HepG2 (cell line): ENCODE measurements around the gene ZNF554. TPM values are rescaled to one million over a fixed set of nuclear protein-coding genes. Genes with fewer than 3 reads are reported as not detected.
A peak's percentile ranks its signal among the peaks of the same experiment; 100 is the strongest.

Experiments used
- CBX5 ChIP-seq: sonication (generic); formaldehyde crosslinking; IDR thresholded peaks from 2 replicates; pipeline ENCODE4 v1.4.0; 2020; ENCODE audit warnings: missing genetic modification reagents, borderline replicate concordance
- DPF2 ChIP-seq: sonication (generic); formaldehyde crosslinking; IDR thresholded peaks from 2 replicates; pipeline ENCODE4 v1.4.0; 2020; ENCODE audit warnings: mild to moderate bottlenecking, low read depth, missing genetic modification reagents, borderline replicate concordance
- ESRRA ChIP-seq: sonication (generic); formaldehyde crosslinking; IDR thresholded peaks from 2 replicates; pipeline ENCODE4 v1.5.1; 2020; ENCODE audit warnings: mild to moderate bottlenecking, low read depth, missing genetic modification reagents
- ISX ChIP-seq: sonication (generic); formaldehyde crosslinking; conservative IDR thresholded peaks from 2 replicates; pipeline ENCODE4 v1.5.0; 2020; ENCODE audit warnings: missing genetic modification reagents
- KDM6A ChIP-seq: IDR thresholded peaks from 2 replicates; pipeline ENCODE4 v1.6.1; 2016; ENCODE audit warnings: low read depth
- MED8 ChIP-seq: sonication (generic); formaldehyde crosslinking; IDR thresholded peaks from 2 replicates; pipeline ENCODE4 v1.8.1; 2023; ENCODE audit warnings: mild to moderate bottlenecking, missing genetic modification reagents; ENCODE audit not compliant: insufficient replicate concordance
- MIER2 ChIP-seq: IDR thresholded peaks from 2 replicates; pipeline ENCODE4 v1.6.1; 2016; ENCODE audit warnings: missing biosample characterization, missing genetic modification reagents
- MLLT10 ChIP-seq: sonication (generic); formaldehyde crosslinking; IDR thresholded peaks from 2 replicates; pipeline ENCODE4 v1.4.0; 2020; ENCODE audit warnings: missing genetic modification reagents
- PHF20 ChIP-seq: sonication (generic); formaldehyde crosslinking; IDR thresholded peaks from 2 replicates; pipeline ENCODE4 v1.5.0; 2020; ENCODE audit warnings: mild to moderate bottlenecking, missing genetic modification reagents
- RCOR2 ChIP-seq: IDR thresholded peaks from 2 replicates; pipeline ENCODE4 v1.6.1; 2016; ENCODE audit warnings: missing biosample characterization, missing genetic modification reagents
- SALL2 ChIP-seq: sonication (generic); formaldehyde crosslinking; IDR thresholded peaks from 2 replicates; pipeline ENCODE4 v1.8.1; 2023; ENCODE audit warnings: mild to moderate bottlenecking, missing genetic modification reagents, inconsistent platforms
- SIX1 ChIP-seq: sonication (generic); formaldehyde crosslinking; IDR thresholded peaks from 2 replicates; pipeline ENCODE4 v1.4.0; 2020; ENCODE audit warnings: missing genetic modification reagents, borderline replicate concordance
- SRSF9 ChIP-seq: fragments of 200-400 bp; formaldehyde crosslinking; IDR thresholded peaks from 2 replicates; pipeline ENCODE4 v1.6.1; 2018; ENCODE audit warnings: borderline replicate concordance, mild to moderate bottlenecking, low read depth, low read length; ENCODE audit not compliant: insufficient read depth, poor library complexity, severe bottlenecking
- TARDBP ChIP-seq: sonication (generic); formaldehyde crosslinking; IDR thresholded peaks from 2 replicates; pipeline ENCODE4 v1.8.0; 2022; ENCODE audit warnings: mild to moderate bottlenecking, missing genetic modification reagents
- TBL1XR1 ChIP-seq: fragments of 150-350 bp; IDR thresholded peaks from 2 replicates; pipeline ENCODE4 v1.6.1; 2014; ENCODE audit warnings: borderline replicate concordance, low read length; ENCODE audit not compliant: partially characterized antibody
- TEAD3 ChIP-seq: optimal IDR thresholded peaks from 2 replicates; pipeline ENCODE3; 2016; ENCODE audit warnings: borderline replicate concordance
- WIZ ChIP-seq: sonication (generic); formaldehyde crosslinking; IDR thresholded peaks from 2 replicates; pipeline ENCODE4 v1.5.1; 2020; ENCODE audit warnings: mild to moderate bottlenecking, missing genetic modification reagents
- ZFX ChIP-seq: sonication (generic); formaldehyde crosslinking; IDR thresholded peaks from 2 replicates; pipeline ENCODE4 v1.4.0; 2020; ENCODE audit warnings: mild to moderate bottlenecking, low read depth, missing genetic modification reagents, moderate library complexity
- ZFY ChIP-seq: sonication (generic); formaldehyde crosslinking; IDR thresholded peaks from 2 replicates; pipeline ENCODE4 v1.4.0; 2020; ENCODE audit warnings: missing genetic modification reagents
- ZNF749 ChIP-seq: sonication (generic); formaldehyde crosslinking; IDR thresholded peaks from 2 replicates; pipeline ENCODE4 v1.8.0; 2022; ENCODE audit warnings: mild to moderate bottlenecking, missing genetic modification reagents, moderate library complexity, borderline replicate concordance
- ZNF773 ChIP-seq: sonication (generic); formaldehyde crosslinking; IDR thresholded peaks from 2 replicates; pipeline ENCODE4 v1.4.0; 2020; ENCODE audit warnings: missing genetic modification reagents, borderline replicate concordance
- ZNF883 ChIP-seq: sonication (generic); formaldehyde crosslinking; IDR thresholded peaks from 2 replicates; pipeline ENCODE4 v1.5.1; 2020; ENCODE audit warnings: mild to moderate bottlenecking, missing genetic modification reagents; ENCODE audit errors: not compliant biosample characterization
- ZSCAN20 ChIP-seq: sonication (generic); formaldehyde crosslinking; IDR thresholded peaks from 2 replicates; pipeline ENCODE4 v1.4.0; 2020; ENCODE audit warnings: missing genetic modification reagents, mild to moderate bottlenecking, borderline replicate concordance
- polyA plus RNA-seq, 8 experiments: library from polyadenylated mRNA; depleted of rRNA in 3 of 8; stranded (reverse) in 7 of 8; unstranded in 1 of 8; fragments of >200 nt; fragmentation: Illumina TruSeq in 4 of 8; extraction: Trizol in 4 of 8; gene quantifications; 2 replicates each; pipeline versions ENCODE4 v1.2.1 to v1.2.3, GENCODE V29; 2011 to 2016; ENCODE audit warnings: low read depth in 4 of 8, missing spikeins in 1 of 8, mixed read lengths in 1 of 8; ENCODE audit not compliant: insufficient read depth in 1 of 8
- total RNA-seq, 5 experiments: library from RNA; depleted of rRNA; stranded (reverse); fragments of >200 nt; fragmentation: Illumina TruSeq; extraction: Trizol; gene quantifications; 2 replicates each; pipeline ENCODE4 v1.2.3, GENCODE V29; 2016; ENCODE audit warnings: low read depth in 1 of 5
- TF ChIP-seq, protein P1 (sequence below): IDR thresholded peaks from 2 replicates; pipeline ENCODE4 v1.6.1; 2016; ENCODE audit warnings: mild to moderate bottlenecking, missing biosample characterization, missing genetic modification reagents
- TF ChIP-seq, protein P2 (sequence below), 2 experiments: IDR thresholded peaks; 2 replicates each; pipeline ENCODE4 v1.6.1; 2011 to 2012; ENCODE audit warnings: low read length in 2 of 2, borderline replicate concordance in 1 of 2, low read depth in 1 of 2, mild to moderate bottlenecking in 1 of 2, moderate library complexity in 1 of 2
- TF ChIP-seq, protein P3 (sequence below): sonication (generic); formaldehyde crosslinking; IDR thresholded peaks from 2 replicates; pipeline ENCODE4 v1.4.0; 2020; ENCODE audit warnings: missing genetic modification reagents

ZNF554 gene
- total and polyA plus RNA-seq, 2 of the 13 experiments (the other 11 are each of a cell fraction or from before 2014, with no cell fraction given), result 2.2 to 2.7 TPM

DNA sequence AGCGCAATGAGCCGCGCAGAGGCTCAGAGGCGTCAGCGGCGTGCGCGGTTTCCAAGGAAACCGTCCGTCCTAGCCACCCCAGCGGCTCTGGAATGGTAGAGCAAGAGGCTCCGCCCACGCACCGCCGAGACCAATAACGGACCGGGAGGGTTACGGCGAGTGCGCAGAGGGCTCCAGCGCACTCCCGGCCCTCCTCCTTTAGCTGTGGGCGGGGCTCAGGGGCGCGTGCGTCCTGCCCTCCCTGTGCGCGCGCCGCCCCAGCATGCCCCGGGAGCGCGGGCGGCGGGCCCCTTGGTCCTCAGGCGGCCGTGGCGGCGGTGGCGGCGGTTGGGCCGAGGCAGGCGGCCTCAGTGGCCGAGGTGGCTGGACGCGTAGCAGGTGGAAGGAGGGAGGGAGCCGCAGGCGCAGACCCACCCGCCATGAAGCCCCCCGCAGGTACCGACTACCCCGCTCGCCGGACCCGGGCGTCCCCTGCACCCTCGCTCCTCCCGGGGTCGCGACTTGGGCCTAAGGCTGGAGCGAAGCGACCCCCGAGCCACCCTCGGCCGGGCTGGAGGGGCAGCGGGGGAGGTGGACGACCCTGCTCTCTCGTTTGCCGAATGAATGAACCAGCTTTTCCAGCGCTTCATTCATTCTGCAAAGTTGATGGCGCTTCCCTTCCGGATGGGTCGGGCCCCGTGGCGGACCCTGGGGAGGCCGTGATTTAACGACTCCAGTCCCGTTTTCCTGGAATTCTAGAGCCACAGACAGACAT is 34.2 kb upstream of the ZNF554 start, which contains the start of gene THOP1 (continued):
- TF ChIP-seq ZSCAN20, result peak; percentile 50
- peak; percentile 96 for TF ChIP-seq ZFY
- TF ChIP-seq SRSF9, result no peak
- peak; percentile 95 for TF ChIP-seq ZFX (CRISPR knock-in tag)
- TF ChIP-seq KDM6A (CRISPR knock-in tag), result no peak
- TF ChIP-seq ISX, result no peak
- no peak for TF ChIP-seq DPF2 (CRISPR knock-in tag)
- no peak for TF ChIP-seq WIZ (CRISPR knock-in tag)
- TF ChIP-seq, protein P1, sequence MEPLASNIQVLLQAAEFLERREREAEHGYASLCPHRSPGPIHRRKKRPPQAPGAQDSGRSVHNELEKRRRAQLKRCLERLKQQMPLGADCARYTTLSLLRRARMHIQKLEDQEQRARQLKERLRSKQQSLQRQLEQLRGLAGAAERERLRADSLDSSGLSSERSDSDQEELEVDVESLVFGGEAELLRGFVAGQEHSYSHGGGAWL (CRISPR knock-in tag), result 0 out of 2 replicates have a peak, but pooled peaks have one; percentile 15
- TF ChIP-seq SIX1 (CRISPR knock-in tag), result no peak
- TF ChIP-seq MED8, result peak; percentile 53
- peak; percentile 71; the same call in 1 of the 2 replicates for TF ChIP-seq ZNF773
- no peak for TF ChIP-seq ZNF883
- no peak for TF ChIP-seq RCOR2 (CRISPR knock-in tag)
- no peak for TF ChIP-seq MLLT10
- peak; percentile 44; the same call in 1 of the 2 replicates for TF ChIP-seq TARDBP (CRISPR knock-in tag)
- peak; percentile 68; the same call in 1 of the 2 replicates for TF ChIP-seq ZNF749 (CRISPR knock-in tag)
- TF ChIP-seq ESRRA (CRISPR knock-in tag), result no peak
- 0 out of 2 replicates have a peak, but pooled peaks have one; percentile 22 for TF ChIP-seq SALL2 (CRISPR knock-in tag)
- TF ChIP-seq, protein P2, sequence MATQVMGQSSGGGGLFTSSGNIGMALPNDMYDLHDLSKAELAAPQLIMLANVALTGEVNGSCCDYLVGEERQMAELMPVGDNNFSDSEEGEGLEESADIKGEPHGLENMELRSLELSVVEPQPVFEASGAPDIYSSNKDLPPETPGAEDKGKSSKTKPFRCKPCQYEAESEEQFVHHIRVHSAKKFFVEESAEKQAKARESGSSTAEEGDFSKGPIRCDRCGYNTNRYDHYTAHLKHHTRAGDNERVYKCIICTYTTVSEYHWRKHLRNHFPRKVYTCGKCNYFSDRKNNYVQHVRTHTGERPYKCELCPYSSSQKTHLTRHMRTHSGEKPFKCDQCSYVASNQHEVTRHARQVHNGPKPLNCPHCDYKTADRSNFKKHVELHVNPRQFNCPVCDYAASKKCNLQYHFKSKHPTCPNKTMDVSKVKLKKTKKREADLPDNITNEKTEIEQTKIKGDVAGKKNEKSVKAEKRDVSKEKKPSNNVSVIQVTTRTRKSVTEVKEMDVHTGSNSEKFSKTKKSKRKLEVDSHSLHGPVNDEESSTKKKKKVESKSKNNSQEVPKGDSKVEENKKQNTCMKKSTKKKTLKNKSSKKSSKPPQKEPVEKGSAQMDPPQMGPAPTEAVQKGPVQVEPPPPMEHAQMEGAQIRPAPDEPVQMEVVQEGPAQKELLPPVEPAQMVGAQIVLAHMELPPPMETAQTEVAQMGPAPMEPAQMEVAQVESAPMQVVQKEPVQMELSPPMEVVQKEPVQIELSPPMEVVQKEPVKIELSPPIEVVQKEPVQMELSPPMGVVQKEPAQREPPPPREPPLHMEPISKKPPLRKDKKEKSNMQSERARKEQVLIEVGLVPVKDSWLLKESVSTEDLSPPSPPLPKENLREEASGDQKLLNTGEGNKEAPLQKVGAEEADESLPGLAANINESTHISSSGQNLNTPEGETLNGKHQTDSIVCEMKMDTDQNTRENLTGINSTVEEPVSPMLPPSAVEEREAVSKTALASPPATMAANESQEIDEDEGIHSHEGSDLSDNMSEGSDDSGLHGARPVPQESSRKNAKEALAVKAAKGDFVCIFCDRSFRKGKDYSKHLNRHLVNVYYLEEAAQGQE (IDR thresholded peaks at IDR 0.05; ENCODE audit: borderline replicate concordance in 1 of 2, low read depth in 1 of 2, low read length in 2 of 2), result no peak
- no peak for TF ChIP-seq TBL1XR1
- peak; percentile 68 for TF ChIP-seq PHF20 (CRISPR knock-in tag)
- TF ChIP-seq, protein P3, sequence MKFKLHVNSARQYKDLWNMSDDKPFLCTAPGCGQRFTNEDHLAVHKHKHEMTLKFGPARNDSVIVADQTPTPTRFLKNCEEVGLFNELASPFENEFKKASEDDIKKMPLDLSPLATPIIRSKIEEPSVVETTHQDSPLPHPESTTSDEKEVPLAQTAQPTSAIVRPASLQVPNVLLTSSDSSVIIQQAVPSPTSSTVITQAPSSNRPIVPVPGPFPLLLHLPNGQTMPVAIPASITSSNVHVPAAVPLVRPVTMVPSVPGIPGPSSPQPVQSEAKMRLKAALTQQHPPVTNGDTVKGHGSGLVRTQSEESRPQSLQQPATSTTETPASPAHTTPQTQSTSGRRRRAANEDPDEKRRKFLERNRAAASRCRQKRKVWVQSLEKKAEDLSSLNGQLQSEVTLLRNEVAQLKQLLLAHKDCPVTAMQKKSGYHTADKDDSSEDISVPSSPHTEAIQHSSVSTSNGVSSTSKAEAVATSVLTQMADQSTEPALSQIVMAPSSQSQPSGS, result no peak
- TF ChIP-seq TEAD3, result peak; percentile 52
- TF ChIP-seq CBX5 (CRISPR knock-in tag), result no peak
- TF ChIP-seq MIER2 (CRISPR knock-in tag), result no peak
